GM12801 (cell line): ENCODE data around the gene RPH3AL.

ENCODE experiments used
- TF ChIP-seq, protein P1 (sequence below): IDR thresholded peaks from one replicate; pipeline ENCODE4 v1.5.1; 2011; ENCODE audit warnings: control low read depth; ENCODE audit not compliant: insufficient read length; ENCODE audit errors: extremely low read depth

The RPH3AL gene

DNA sequence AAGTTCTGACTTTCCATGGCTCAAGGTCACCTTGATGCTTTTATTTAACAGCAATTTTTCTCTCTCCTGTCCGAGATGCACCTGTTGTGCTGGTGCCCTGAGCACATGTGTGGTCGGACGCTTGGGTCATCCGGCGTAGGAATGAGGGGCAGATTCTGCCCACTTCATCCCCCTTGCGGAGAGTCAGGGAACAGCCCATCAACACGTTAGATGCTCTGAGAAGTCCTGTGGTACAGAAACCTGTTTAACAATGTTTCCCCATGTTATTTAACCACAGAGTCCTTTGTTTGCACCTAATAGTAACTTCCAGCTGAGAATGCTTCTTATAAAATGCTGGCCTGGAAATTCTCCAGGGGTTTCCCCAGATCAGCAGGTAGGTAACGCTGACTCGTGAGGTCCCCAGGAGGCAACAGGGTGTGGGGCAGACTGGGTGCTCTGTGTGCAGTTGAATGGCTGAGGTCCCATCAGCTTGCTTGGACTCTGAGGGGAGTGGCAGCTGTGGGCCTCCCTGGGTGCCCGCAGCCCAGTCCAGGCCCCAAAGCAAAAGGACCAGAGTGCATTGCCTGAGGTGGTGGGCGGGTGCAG, 189.0 kb downstream of the RPH3AL start:
- TF ChIP-seq, protein P1, sequence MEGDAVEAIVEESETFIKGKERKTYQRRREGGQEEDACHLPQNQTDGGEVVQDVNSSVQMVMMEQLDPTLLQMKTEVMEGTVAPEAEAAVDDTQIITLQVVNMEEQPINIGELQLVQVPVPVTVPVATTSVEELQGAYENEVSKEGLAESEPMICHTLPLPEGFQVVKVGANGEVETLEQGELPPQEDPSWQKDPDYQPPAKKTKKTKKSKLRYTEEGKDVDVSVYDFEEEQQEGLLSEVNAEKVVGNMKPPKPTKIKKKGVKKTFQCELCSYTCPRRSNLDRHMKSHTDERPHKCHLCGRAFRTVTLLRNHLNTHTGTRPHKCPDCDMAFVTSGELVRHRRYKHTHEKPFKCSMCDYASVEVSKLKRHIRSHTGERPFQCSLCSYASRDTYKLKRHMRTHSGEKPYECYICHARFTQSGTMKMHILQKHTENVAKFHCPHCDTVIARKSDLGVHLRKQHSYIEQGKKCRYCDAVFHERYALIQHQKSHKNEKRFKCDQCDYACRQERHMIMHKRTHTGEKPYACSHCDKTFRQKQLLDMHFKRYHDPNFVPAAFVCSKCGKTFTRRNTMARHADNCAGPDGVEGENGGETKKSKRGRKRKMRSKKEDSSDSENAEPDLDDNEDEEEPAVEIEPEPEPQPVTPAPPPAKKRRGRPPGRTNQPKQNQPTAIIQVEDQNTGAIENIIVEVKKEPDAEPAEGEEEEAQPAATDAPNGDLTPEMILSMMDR: no peak

DNA sequence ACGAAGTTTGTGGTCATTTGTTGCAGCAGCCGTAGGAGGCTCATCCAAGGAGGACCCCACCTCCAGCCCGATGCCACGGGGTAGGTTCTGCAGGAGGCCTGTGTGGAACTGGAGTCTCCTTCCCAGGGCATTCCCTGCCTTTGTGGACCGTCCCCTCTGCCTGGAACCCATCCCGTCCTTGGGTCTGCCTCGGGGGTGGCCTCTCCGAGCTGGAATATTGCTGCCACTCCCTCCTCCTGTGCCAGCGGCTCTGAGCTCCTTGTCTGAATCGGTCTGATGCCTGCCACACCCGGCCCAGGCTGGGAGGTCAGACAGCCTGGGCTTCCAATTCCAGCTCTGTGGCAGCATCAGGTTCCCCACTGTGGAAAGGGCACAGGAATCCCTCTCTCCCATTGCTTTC, 189.9 kb downstream of the RPH3AL start:
- TF ChIP-seq, protein P1: no peak
